K562 (cell line): ENCODE data around the gene POLR1H. TPM values are rescaled to one million over a fixed set of nuclear protein-coding genes. Genes with fewer than 3 reads are reported as not detected.
A peak's percentile ranks its signal among the peaks of the same experiment; 100 is the strongest.

Experiments used
- ADNP ChIP-seq: fragments of 200-800 bp; sonication (Bioruptor generic); IDR thresholded peaks from 2 replicates; pipeline ENCODE4 v1.6.1; 2016; ENCODE audit warnings: missing genetic modification characterization, missing compliant biosample characterization
- CBFB ChIP-seq: sonication (generic); formaldehyde crosslinking; IDR thresholded peaks from 2 replicates; pipeline ENCODE4 v1.4.0; 2020; ENCODE audit warnings: mild to moderate bottlenecking, missing genetic modification reagents
- CREM ChIP-seq: IDR thresholded peaks from 2 replicates; pipeline ENCODE4 v1.6.1; 2014; ENCODE audit warnings: antibody characterized with exemption, low read depth
- E2F6 ChIP-seq, 2 experiments: IDR thresholded peaks; 2 replicates each; pipeline ENCODE4 v1.6.1; 2011; ENCODE audit warnings: borderline replicate concordance in 1 of 2, control low read depth in 1 of 2, low read depth in 1 of 2, low read length in 1 of 2, mild to moderate bottlenecking in 1 of 2, mixed read lengths in 1 of 2, moderate library complexity in 1 of 2; ENCODE audit not compliant: insufficient read depth in 1 of 2, insufficient read length in 1 of 2, poor library complexity in 1 of 2, severe bottlenecking in 1 of 2; ENCODE audit errors: extremely low read depth in 1 of 2
- EP300 ChIP-seq: IDR thresholded peaks from 2 replicates; pipeline ENCODE4 v1.6.1; 2012; ENCODE audit warnings: low read length, improper control_type of control experiment
- FOXA1 ChIP-seq: fragments of 450-650 bp; IDR thresholded peaks from 2 replicates; pipeline ENCODE4 v1.6.1; 2016; ENCODE audit warnings: mild to moderate bottlenecking, borderline replicate concordance
- JUND ChIP-seq, 2 experiments: IDR thresholded peaks; 2 replicates in 1 of 2; 3 replicates in 1 of 2; pipeline ENCODE4 v1.6.1; 2011; ENCODE audit warnings: borderline replicate concordance in 2 of 2, low read depth in 2 of 2, low read length in 2 of 2, improper control_type of control experiment in 1 of 2, missing biosample characterization in 1 of 2, missing genetic modification characterization in 1 of 2, missing genetic modification reagents in 1 of 2
- NR2C2 ChIP-seq, 2 experiments: fragments of 200-800 bp in 1 of 2; sonication (Bioruptor generic) in 1 of 2; sonication (generic) in 1 of 2; formaldehyde crosslinking in 1 of 2; IDR thresholded peaks; 2 replicates each; pipeline versions ENCODE4 v1.6.1 to v1.8.0; 2016 to 2022; ENCODE audit warnings: mild to moderate bottlenecking in 1 of 2, missing compliant biosample characterization in 1 of 2, missing genetic modification characterization in 1 of 2, missing genetic modification reagents in 1 of 2
- PTRF ChIP-seq: fragments of 450-650 bp; IDR thresholded peaks from 2 replicates; pipeline ENCODE4 v1.6.1; 2016; ENCODE audit warnings: mild to moderate bottlenecking, missing genetic modification characterization, missing compliant biosample characterization
- SRF ChIP-seq, 2 experiments: fragments of 250-450, 450-650 bp in 1 of 2; sonication (Bioruptor Pico) in 1 of 2; sonication (generic) in 1 of 2; formaldehyde crosslinking; IDR thresholded peaks; 2 replicates each; pipeline versions ENCODE4 v1.5.0 to v1.5.1; 2020 to 2022; ENCODE audit warnings: mild to moderate bottlenecking in 1 of 2, missing genetic modification reagents in 1 of 2
- ZBED1 ChIP-seq: IDR thresholded peaks from 2 replicates; pipeline ENCODE4 v1.6.1; 2014
- ZFP30 ChIP-seq: fragments of 250-450 bp; sonication (Bioruptor Pico); IDR thresholded peaks from 2 replicates; pipeline ENCODE4 v1.8.0; 2022; ENCODE audit warnings: moderate library complexity, mild to moderate bottlenecking, inconsistent platforms, borderline replicate concordance
- ZKSCAN3 ChIP-seq: fragments of 250-450 bp; sonication (Bioruptor Pico); IDR thresholded peaks from 2 replicates; pipeline ENCODE4 v1.4.0; 2020
- ZNF124 ChIP-seq: sonication (generic); formaldehyde crosslinking; IDR thresholded peaks from 2 replicates; pipeline ENCODE4 v1.8.1; 2022; ENCODE audit warnings: missing genetic modification reagents
- ZNF174 ChIP-seq: fragments of 250-450 bp; sonication (Bioruptor Pico); IDR thresholded peaks from 2 replicates; pipeline ENCODE4 v1.4.0; 2020; ENCODE audit warnings: mild to moderate bottlenecking
- ZNF197 ChIP-seq: fragments of 200-800 bp; sonication (Bioruptor generic); IDR thresholded peaks from 2 replicates; pipeline ENCODE4 v1.6.1; 2016; ENCODE audit warnings: low read depth, missing genetic modification characterization, missing compliant biosample characterization
- ZNF384 ChIP-seq: IDR thresholded peaks from 2 replicates; pipeline ENCODE4 v1.6.1; 2012; ENCODE audit warnings: low read depth, low read length, improper control_type of control experiment
- ZNF696 ChIP-seq: fragments of 250-450 bp; sonication (Bioruptor Pico); conservative IDR thresholded peaks from 2 replicates; pipeline ENCODE4 v1.4.0; 2020; ENCODE audit warnings: mild to moderate bottlenecking, moderate library complexity
- polyA plus RNA-seq, 8 experiments: library from polyadenylated mRNA; depleted of rRNA in 4 of 8; stranded (reverse) in 5 of 8; unstranded in 3 of 8; fragments of >200 nt; fragmentation: Nextera tagmentation in 2 of 8; fragmentation: Illumina TruSeq in 1 of 8; extraction: Ambion mirVana in 2 of 8; extraction: Trizol in 1 of 8; gene quantifications; 2 replicates each; pipeline versions ENCODE4 v1.2.1 to v1.2.3, GENCODE V29; 2011 to 2014; ENCODE audit warnings: inconsistent platforms in 1 of 8, missing spikeins in 1 of 8
- total RNA-seq, 7 experiments: library from RNA; depleted of rRNA in 6 of 7; stranded (reverse); fragments of >200 nt in 6 of 7; fragmentation: Illumina TruSeq in 2 of 7; extraction: Trizol in 2 of 7; gene quantifications; 2 replicates each; pipeline versions ENCODE4 v1.2.1 to v1.2.3, GENCODE V29; 2011 to 2021; ENCODE audit warnings: low replicate concordance in 1 of 7
- TF ChIP-seq, protein P1 (sequence below), 2 experiments: fragments of 450-650 bp; formaldehyde crosslinking in 1 of 2; IDR thresholded peaks; 2 replicates each; pipeline versions ENCODE4 v1.4.0 to v1.6.1; 2014 to 2020; ENCODE audit warnings: mild to moderate bottlenecking in 2 of 2, borderline replicate concordance in 1 of 2, low read depth in 1 of 2
- TF ChIP-seq, protein P2 (sequence below): fragments of 250-450 bp; sonication (Bioruptor Pico); IDR thresholded peaks from 2 replicates; pipeline ENCODE4 v1.8.0; 2021; ENCODE audit warnings: moderate library complexity, mild to moderate bottlenecking, inconsistent platforms

POLR1H gene
- total and polyA plus RNA-seq, 9 of the 15 experiments (the other 6 are each of a cell fraction or from before 2014, with no cell fraction given) = 92.2 to 333 (median 143) TPM

GRCh38 chr6:30060606-30061091, 416 bp upstream of the POLR1H start (continued):
- TF ChIP-seq, protein P1, sequence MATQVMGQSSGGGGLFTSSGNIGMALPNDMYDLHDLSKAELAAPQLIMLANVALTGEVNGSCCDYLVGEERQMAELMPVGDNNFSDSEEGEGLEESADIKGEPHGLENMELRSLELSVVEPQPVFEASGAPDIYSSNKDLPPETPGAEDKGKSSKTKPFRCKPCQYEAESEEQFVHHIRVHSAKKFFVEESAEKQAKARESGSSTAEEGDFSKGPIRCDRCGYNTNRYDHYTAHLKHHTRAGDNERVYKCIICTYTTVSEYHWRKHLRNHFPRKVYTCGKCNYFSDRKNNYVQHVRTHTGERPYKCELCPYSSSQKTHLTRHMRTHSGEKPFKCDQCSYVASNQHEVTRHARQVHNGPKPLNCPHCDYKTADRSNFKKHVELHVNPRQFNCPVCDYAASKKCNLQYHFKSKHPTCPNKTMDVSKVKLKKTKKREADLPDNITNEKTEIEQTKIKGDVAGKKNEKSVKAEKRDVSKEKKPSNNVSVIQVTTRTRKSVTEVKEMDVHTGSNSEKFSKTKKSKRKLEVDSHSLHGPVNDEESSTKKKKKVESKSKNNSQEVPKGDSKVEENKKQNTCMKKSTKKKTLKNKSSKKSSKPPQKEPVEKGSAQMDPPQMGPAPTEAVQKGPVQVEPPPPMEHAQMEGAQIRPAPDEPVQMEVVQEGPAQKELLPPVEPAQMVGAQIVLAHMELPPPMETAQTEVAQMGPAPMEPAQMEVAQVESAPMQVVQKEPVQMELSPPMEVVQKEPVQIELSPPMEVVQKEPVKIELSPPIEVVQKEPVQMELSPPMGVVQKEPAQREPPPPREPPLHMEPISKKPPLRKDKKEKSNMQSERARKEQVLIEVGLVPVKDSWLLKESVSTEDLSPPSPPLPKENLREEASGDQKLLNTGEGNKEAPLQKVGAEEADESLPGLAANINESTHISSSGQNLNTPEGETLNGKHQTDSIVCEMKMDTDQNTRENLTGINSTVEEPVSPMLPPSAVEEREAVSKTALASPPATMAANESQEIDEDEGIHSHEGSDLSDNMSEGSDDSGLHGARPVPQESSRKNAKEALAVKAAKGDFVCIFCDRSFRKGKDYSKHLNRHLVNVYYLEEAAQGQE (IDR thresholded peaks at IDR 0.05; ENCODE audit: borderline replicate concordance) = no peak
- TF ChIP-seq, protein P1 (CRISPR knock-in tag; IDR thresholded peaks at IDR 0.05; ENCODE audit: low read depth) = no peak
- TF ChIP-seq NR2C2 (CRISPR knock-in tag; IDR thresholded peaks at IDR 0.05) = no peak
- TF ChIP-seq NR2C2 (tag; IDR thresholded peaks at IDR 0.05) = no peak
- no peak for TF ChIP-seq ZNF197 (CRISPR knock-in tag)
- no peak for TF ChIP-seq ZNF124 (CRISPR knock-in tag)
- peak in 1 of 2 experiments; percentile 84 for TF ChIP-seq E2F6 (IDR thresholded peaks at IDR 0.05; ENCODE audit: borderline replicate concordance in 1 of 2, extremely low read depth in 1 of 2, insufficient read depth in 1 of 2, insufficient read length in 1 of 2, low read depth in 1 of 2, low read length in 1 of 2, poor library complexity in 1 of 2, severe bottlenecking in 1 of 2)
- no peak for TF ChIP-seq JUND (IDR thresholded peaks at IDR 0.05; ENCODE audit: borderline replicate concordance, low read depth, low read length)
- TF ChIP-seq JUND (tag; IDR thresholded peaks at IDR 0.05; ENCODE audit: borderline replicate concordance, low read depth, low read length) = no peak; the same call in 2 of the 3 replicates
- TF ChIP-seq CREM = no peak
- no peak for TF ChIP-seq ZNF696
- no peak for TF ChIP-seq EP300
- TF ChIP-seq ZNF174 (CRISPR knock-in tag) = no peak
- TF ChIP-seq ZBED1 = no peak
- TF ChIP-seq FOXA1 = no peak
- no peak for TF ChIP-seq ZKSCAN3 (CRISPR knock-in tag)
- no peak for TF ChIP-seq PTRF
- no peak for TF ChIP-seq CBFB (CRISPR knock-in tag)
- no peak for TF ChIP-seq SRF (CRISPR knock-in tag; IDR thresholded peaks at IDR 0.05)
- no peak for TF ChIP-seq ZFP30 (CRISPR knock-in tag)
- TF ChIP-seq ADNP (tag) = no peak
- TF ChIP-seq ZNF384 = no peak
- TF ChIP-seq, protein P2, sequence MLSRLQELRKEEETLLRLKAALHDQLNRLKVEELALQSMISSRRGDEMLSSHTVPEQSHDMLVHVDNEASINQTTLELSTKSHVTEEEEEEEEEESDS (CRISPR knock-in tag) = no peak
